HG03025 (cell line): ENCODE measurements around the gene MYO16.

ENCODE experiments used
- ATAC-seq: cut with Tn5 transposase; IDR thresholded peaks from one replicate; pipeline ENCODE4 v1.9.1; 2021; ENCODE audit warnings: mild to moderate bottlenecking, moderate library complexity; ENCODE audit not compliant: unreplicated experiment, low FRiP score

MYO16 gene

GRCh38 chr13:108924134-108924533, 294.7 kb downstream of the MYO16 start:
- ATAC-seq = no peak

- ATAC-seq = no peak
These were observed 295.1 kb downstream of the MYO16 start for GRCh38 chr13:108924541-108924940.

GRCh38 chr13:108925070-108925469, 295.7 kb downstream of the MYO16 start:
- no peak for ATAC-seq

- ATAC-seq = no peak
These were observed 297.5 kb downstream of the MYO16 start for GRCh38 chr13:108926862-108927261.

GRCh38 chr13:108927615-108928014, 298.2 kb downstream of the MYO16 start:
- ATAC-seq = no peak

GRCh38 chr13:108929532-108930206, 300.3 kb downstream of the MYO16 start:
- ATAC-seq = no peak

- ATAC-seq = no peak
These were observed 302.8 kb downstream of the MYO16 start for GRCh38 chr13:108932196-108932595.

- no peak for ATAC-seq
These were observed 303.6 kb downstream of the MYO16 start for GRCh38 chr13:108933061-108933460.

GRCh38 chr13:108938155-108938554, 308.7 kb downstream of the MYO16 start:
- ATAC-seq = no peak

- ATAC-seq = no peak
These were observed 310.7 kb downstream of the MYO16 start for GRCh38 chr13:108940121-108940520.

- no peak for ATAC-seq
These were observed 314.4 kb downstream of the MYO16 start for GRCh38 chr13:108943842-108944241.

GRCh38 chr13:108944760-108945159, 315.3 kb downstream of the MYO16 start:
- ATAC-seq = no peak

- no peak for ATAC-seq
These were observed 318.2 kb downstream of the MYO16 start for GRCh38 chr13:108947551-108948030.

- no peak for ATAC-seq
These were observed 318.9 kb downstream of the MYO16 start for GRCh38 chr13:108948251-108948671.

- ATAC-seq = no peak
These were observed 321.1 kb downstream of the MYO16 start for GRCh38 chr13:108950333-108951010.

- no peak for ATAC-seq
These were observed 326.3 kb downstream of the MYO16 start for GRCh38 chr13:108955741-108956140.

- ATAC-seq = no peak
These were observed 328.1 kb downstream of the MYO16 start for GRCh38 chr13:108957369-108958012.

- no peak for ATAC-seq
These were observed 328.6 kb downstream of the MYO16 start for GRCh38 chr13:108958013-108958376.

- no peak for ATAC-seq
These were observed 329.8 kb downstream of the MYO16 start for GRCh38 chr13:108959234-108959633.

- ATAC-seq = no peak
These were observed 330.6 kb downstream of the MYO16 start for GRCh38 chr13:108960006-108960405.

- ATAC-seq = peak; percentile 90
These were observed 332.2 kb downstream of the MYO16 start for GRCh38 chr13:108961542-108962125.
